Thyroid gland (tissue), 4 donors: ENCODE data around the gene WIPF3. TPM values are rescaled to one million over a fixed set of nuclear protein-coding genes. Genes with fewer than 3 reads are reported as not detected.

Source experiments
- DNase-seq, 2 donors: peaks; one replicate each; pipeline ENCODE4 v3.0.0-alpha.2; 2019
- H3K27ac ChIP-seq, 3 donors: fragments of 200-600 bp; sonication (generic); 1 replicate in 2 of 3; 2 replicates in 1 of 3; pipeline ENCODE4 v1.5.1; 2016 to 2019; ENCODE audit warnings: mild to moderate bottlenecking in 1 of 3, moderate library complexity in 1 of 3
- H3K27me3 ChIP-seq: fragments of 200-600 bp; sonication (generic); one replicate; pipeline ENCODE4 v1.5.1; 2019
- H3K36me3 ChIP-seq, 2 donors: fragments of 200-600 bp; sonication (generic); one replicate each; pipeline ENCODE4 v1.5.1; 2016 to 2019
- H3K4me1 ChIP-seq, 2 donors: fragments of 200-600 bp; sonication (generic); one replicate each; pipeline ENCODE4 v1.5.1; 2017 to 2019
- H3K4me3 ChIP-seq, 3 donors: fragments of 200-600 bp; sonication (generic); replicated peaks in 1 of 3; 1 replicate in 2 of 3; 2 replicates in 1 of 3; pipeline ENCODE4 v1.5.1; 2016; ENCODE audit warnings: mild to moderate bottlenecking in 1 of 3
- H3K9me3 ChIP-seq: fragments of 200-600 bp; sonication (generic); one replicate; pipeline ENCODE4 v1.5.1; 2017
- CTCF ChIP-seq, 6 experiments: fragments of 200-600 bp in 3 of 6; fragments of 450-650 bp in 3 of 6; sonication (generic) in 3 of 6; IDR thresholded peaks; one replicate each; pipeline ENCODE4 v1.5.1; 2016 to 2019; ENCODE audit warnings: antibody characterized with exemption in 6 of 6, mild to moderate bottlenecking in 2 of 6, inconsistent platforms in 1 of 6, moderate library complexity in 1 of 6
- POLR2A ChIP-seq, 2 donors: fragments of 450-650 bp; IDR thresholded peaks; one replicate each; pipeline ENCODE4 v1.6.1; 2017; ENCODE audit warnings: antibody characterized with exemption in 2 of 2, mild to moderate bottlenecking in 2 of 2, moderate library complexity in 1 of 2
- WGBS, 2 donors: methylation state at CpG; one replicate each; pipeline ENCODE4 v1.1.5; 2017; 5-methylcytosine and 5-hydroxymethylcytosine counted together
- intact Hi-C: fragments of 100-400 bp; cut with DNase I; formaldehyde crosslinking; loops from one replicate; pipeline ENCODE4 v1.15.1; 2023
- total RNA-seq, 4 donors: library from RNA; depleted of rRNA; stranded (reverse); fragments of >200 nt; gene quantifications; one replicate each; pipeline ENCODE4 v1.2.3, GENCODE V29; 2016

WIPF3 gene
- total RNA-seq, 4 donors from 2014 or later: 0.22 to 1.2 (median 0.70) TPM

- peaks cover 0 to 7% of the 10 kb centered on the region in 2 donors for H3K36me3 ChIP-seq
- H3K27ac ChIP-seq: no peak overlapping the region
- H3K4me1 ChIP-seq: no peaks in the 10 kb centered on the region
- intact Hi-C loops: no loop called here
- TF ChIP-seq POLR2A (IDR thresholded peaks at IDR 0.05): no peak
- TF ChIP-seq CTCF (IDR thresholded peaks at IDR 0.05): no peak
- no peak overlapping the region for H3K4me3 ChIP-seq
- no peaks in the 10 kb centered on the region for H3K9me3 ChIP-seq
- no peaks in the 10 kb centered on the region for H3K27me3 ChIP-seq
- WGBS, 2 donors: 96 to 99% methylated on average over 4 of the region's 4 CpGs
- DNase-seq: no peak
Measured at GRCh38 chr7:29945259-29945809, 139.0 kb downstream of the WIPF3 start.

- no peaks in the 10 kb centered on the region for H3K4me1 ChIP-seq
- H3K4me3 ChIP-seq: no peak overlapping the region
- 85 to 88% methylated on average over 5 of the region's 5 CpGs for WGBS, 2 donors
- peaks cover 0 to 7% of the 10 kb centered on the region in 2 donors for H3K36me3 ChIP-seq
- intact Hi-C loops: no loop called here
- TF ChIP-seq CTCF (IDR thresholded peaks at IDR 0.05) (peak in 3 of 6 experiments; percentile 23 to 38 (median 38)), POLR2A (IDR thresholded peaks at IDR 0.05) (no peak)
- DNase-seq: peak; percentile 46 to 48
- no peaks in the 10 kb centered on the region for H3K27me3 ChIP-seq
- H3K27ac ChIP-seq: no peak overlapping the region
- H3K9me3 ChIP-seq: no peaks in the 10 kb centered on the region
Measured at GRCh38 chr7:29946428-29947186, 140.3 kb downstream of the WIPF3 start.

GRCh38 chr7:29948587-29948986, 142.3 kb downstream of the WIPF3 start:
- intact Hi-C loops: no loop called here
- Histone ChIP-seq H3K27me3 (no peaks in the 10 kb centered on the region), H3K4me1 (no peaks in the 10 kb centered on the region), H3K4me3 (no peak overlapping the region), H3K36me3 (peaks cover 0 to 1% of the 10 kb centered on the region in 2 donors), H3K9me3 (no peaks in the 10 kb centered on the region), H3K27ac (no peak overlapping the region)
- DNase-seq: no peak
- 83 to 93% methylated on average over 2 of the region's 2 CpGs for WGBS, 2 donors
- no peak for TF ChIP-seq CTCF (IDR thresholded peaks at IDR 0.05)
- no peak for TF ChIP-seq POLR2A (IDR thresholded peaks at IDR 0.05)

GRCh38 chr7:29950480-29950879, 144.2 kb downstream of the WIPF3 start:
- Histone ChIP-seq H3K27me3 (no peaks in the 10 kb centered on the region), H3K36me3 (no peaks in the 10 kb centered on the region), H3K4me3 (no peak overlapping the region), H3K27ac (no peak overlapping the region), H3K9me3 (no peaks in the 10 kb centered on the region), H3K4me1 (no peaks in the 10 kb centered on the region)
- intact Hi-C loops: no loop called here
- no peak for TF ChIP-seq POLR2A (IDR thresholded peaks at IDR 0.05)
- no peak for TF ChIP-seq CTCF (IDR thresholded peaks at IDR 0.05)
- no peak for DNase-seq
- WGBS, 2 donors: 97 to 98% methylated on average over 7 to 8 of the region's 8 CpGs

GRCh38 chr7:29951206-29951605, 144.9 kb downstream of the WIPF3 start:
- no peaks in the 10 kb centered on the region for H3K36me3 ChIP-seq
- intact Hi-C loops: no loop called here
- 95 to 97% methylated on average over 5 to 7 of the region's 8 CpGs for WGBS, 2 donors
- TF ChIP-seq POLR2A (IDR thresholded peaks at IDR 0.05) (no peak), CTCF (IDR thresholded peaks at IDR 0.05) (no peak)
- DNase-seq: no peak
- H3K9me3 ChIP-seq: no peaks in the 10 kb centered on the region
- no peaks in the 10 kb centered on the region for H3K27me3 ChIP-seq
- H3K4me1 ChIP-seq: no peaks in the 10 kb centered on the region
- H3K27ac ChIP-seq: no peak overlapping the region
- H3K4me3 ChIP-seq: no peak overlapping the region
